Muscle of leg (tissue), 16 donors: ENCODE results near the gene FAM111B. TPM values are rescaled to one million over a fixed set of nuclear protein-coding genes. Genes with fewer than 3 reads are reported as not detected.
A peak's percentile ranks its signal among the peaks of the same experiment; 100 is the strongest.
"Not testable (repeated sequence)": the region's sequence is repeated elsewhere in the genome, so short reads cannot be mapped to it uniquely, and the experiment has no call there.

ENCODE experiments used
- DNase-seq: peaks from one replicate; pipeline ENCODE4 v3.0.0; 2013
- H3K27ac ChIP-seq: one replicate; pipeline ENCODE4 v1.5.1; 2013; ENCODE audit warnings: mild to moderate bottlenecking, low read length, control low read depth
- H3K27me3 ChIP-seq: one replicate; pipeline ENCODE4 v1.6.1; 2013; ENCODE audit warnings: low read length; ENCODE audit not compliant: control insufficient read depth, insufficient read depth
- H3K36me3 ChIP-seq: one replicate; pipeline ENCODE4 v1.6.1; 2013; ENCODE audit warnings: low read length; ENCODE audit not compliant: control insufficient read depth, insufficient read depth
- H3K4me1 ChIP-seq: one replicate; pipeline ENCODE4 v1.6.1; 2013; ENCODE audit warnings: low read length; ENCODE audit not compliant: control insufficient read depth, insufficient read depth
- H3K4me3 ChIP-seq: one replicate; pipeline ENCODE4 v1.5.1; 2013; ENCODE audit warnings: low read length, control low read depth
- H3K9me3 ChIP-seq: replicated peaks from 2 replicates; pipeline ENCODE4 v1.6.1; 2013; ENCODE audit warnings: low read depth, low read length; ENCODE audit not compliant: control insufficient read depth
- WGBS: methylation state at CpG from one replicate; pipeline ENCODE4 v1.1.5; 2013; ENCODE audit warnings: missing lambda C conversion rate; ENCODE audit not compliant: insufficient coverage; 5-methylcytosine and 5-hydroxymethylcytosine counted together
- long read RNA-seq, 11 donors: transcript quantifications; one replicate each; lab custom pipeline, GENCODE V29; 2026
- polyA plus RNA-seq, 8 donors: library from polyadenylated mRNA; unstranded; fragments of 120-200 nt; gene quantifications; one replicate each; pipeline versions ENCODE4 v1.2.1 to v1.2.3, GENCODE V29; 2013; ENCODE audit warnings: inconsistent platforms in 1 of 8, low replicate concordance in 1 of 8; ENCODE audit not compliant: insufficient read length in 8 of 8, insufficient read depth in 1 of 8
- total RNA-seq: library from RNA; stranded (reverse); fragments of 120-200 nt; gene quantifications from one replicate; pipeline ENCODE4 v1.2.4, GENCODE V29; 2013

FAM111B gene, protein sequence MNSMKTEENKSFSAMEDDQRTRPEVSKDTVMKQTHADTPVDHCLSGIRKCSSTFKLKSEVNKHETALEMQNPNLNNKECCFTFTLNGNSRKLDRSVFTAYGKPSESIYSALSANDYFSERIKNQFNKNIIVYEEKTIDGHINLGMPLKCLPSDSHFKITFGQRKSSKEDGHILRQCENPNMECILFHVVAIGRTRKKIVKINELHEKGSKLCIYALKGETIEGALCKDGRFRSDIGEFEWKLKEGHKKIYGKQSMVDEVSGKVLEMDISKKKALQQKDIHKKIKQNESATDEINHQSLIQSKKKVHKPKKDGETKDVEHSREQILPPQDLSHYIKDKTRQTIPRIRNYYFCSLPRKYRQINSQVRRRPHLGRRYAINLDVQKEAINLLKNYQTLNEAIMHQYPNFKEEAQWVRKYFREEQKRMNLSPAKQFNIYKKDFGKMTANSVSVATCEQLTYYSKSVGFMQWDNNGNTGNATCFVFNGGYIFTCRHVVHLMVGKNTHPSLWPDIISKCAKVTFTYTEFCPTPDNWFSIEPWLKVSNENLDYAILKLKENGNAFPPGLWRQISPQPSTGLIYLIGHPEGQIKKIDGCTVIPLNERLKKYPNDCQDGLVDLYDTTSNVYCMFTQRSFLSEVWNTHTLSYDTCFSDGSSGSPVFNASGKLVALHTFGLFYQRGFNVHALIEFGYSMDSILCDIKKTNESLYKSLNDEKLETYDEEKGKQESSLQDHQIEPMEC
- total RNA-seq (8.6 TPM), polyA plus RNA-seq (10 to 100 TPM in 2 of 8 donors, 1 to 10 TPM in 6; 6.7 to 14.4 (median 8.8) TPM)
- long read RNA-seq, donor 1 = 0 reads
- long read RNA-seq, donor 2 = 0 reads
- long read RNA-seq, donor 3, partial matches to known transcripts = 0 of 1 reads
- long read RNA-seq, donor 3, other reads (novel, unspliced or antisense) = 0 of 1 reads
- long read RNA-seq, donor 4, partial matches to known transcripts = 0 of 2 reads
- long read RNA-seq, donor 4, other reads (novel, unspliced or antisense) = 0 of 2 reads
- long read RNA-seq, donor 5, partial matches to known transcripts = 0 of 4 reads
- long read RNA-seq, donor 5, other reads (novel, unspliced or antisense) = 0 of 4 reads
- long read RNA-seq, donor 6, partial matches to known transcripts = 0 of 4 reads
- long read RNA-seq, donor 6, other reads (novel, unspliced or antisense) = 0 of 4 reads
- long read RNA-seq, donor 7, partial matches to known transcripts = 0 of 4 reads
- long read RNA-seq, donor 7, other reads (novel, unspliced or antisense) = 0 of 4 reads
- long read RNA-seq, donor 8 = 0 reads
- long read RNA-seq, donor 9, partial matches to known transcripts = 0 of 1 reads
- long read RNA-seq, donor 9, other reads (novel, unspliced or antisense) = 0 of 1 reads
- long read RNA-seq, donor 10, partial matches to known transcripts = 0 of 6 reads
- long read RNA-seq, donor 10, other reads (novel, unspliced or antisense) = 0 of 6 reads
- long read RNA-seq, donor 11, partial matches to known transcripts = 0 of 1 reads
- long read RNA-seq, donor 11, other reads (novel, unspliced or antisense) = 0 of 1 reads

DNA sequence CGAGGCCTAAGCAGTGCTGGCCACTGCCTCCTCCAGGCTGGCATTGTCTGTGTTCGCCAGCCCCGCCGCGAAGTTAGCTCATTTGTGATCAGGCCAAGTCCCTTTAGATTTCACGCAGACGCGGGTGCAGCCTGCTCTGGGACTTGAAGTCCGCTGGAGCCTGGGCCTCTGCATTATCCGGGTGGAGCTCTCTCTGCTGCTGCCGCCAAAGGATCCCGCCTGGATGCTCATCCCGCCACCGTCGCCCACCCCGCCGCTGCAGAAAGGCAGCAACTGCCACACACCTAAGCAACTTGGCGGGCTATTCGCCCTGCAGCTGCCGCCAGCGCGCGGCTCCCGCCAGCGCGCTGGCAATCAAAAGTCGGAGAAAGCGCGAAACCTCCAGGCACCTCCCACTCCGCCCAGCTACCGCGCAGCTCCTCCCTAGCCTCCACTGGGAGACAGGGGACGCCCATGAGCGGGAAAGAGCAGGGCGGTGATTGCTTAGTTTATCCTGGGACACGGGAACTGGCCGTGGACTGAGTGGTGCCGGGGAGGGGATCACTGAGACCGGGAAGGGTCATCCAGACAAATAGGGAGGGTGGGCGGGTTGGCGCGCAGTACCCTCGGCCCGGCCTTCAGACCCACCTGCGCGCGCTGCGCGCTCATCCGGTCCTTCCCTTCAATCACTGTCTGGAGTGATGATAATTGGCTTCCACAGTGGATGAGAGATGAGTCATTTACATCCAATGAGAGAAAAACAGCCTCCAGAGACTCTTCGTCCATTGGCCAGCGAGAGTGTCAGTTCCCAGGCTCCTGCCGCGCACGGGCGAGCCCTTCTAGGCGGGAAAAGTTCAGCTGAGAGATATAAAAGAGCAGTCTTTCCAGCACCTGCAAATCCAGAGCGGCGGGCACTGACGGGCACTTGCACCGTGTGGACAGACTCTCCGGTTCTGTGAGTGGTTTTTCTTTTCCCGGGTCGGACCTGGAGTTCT, at the start of gene FAM111B:
Gene FAM111B, plus strand, starts transcription at position 875 of the 974 bp plus-strand sequence. CDS start 2,389 bp downstream, outside the sequence.
- H3K4me3 ChIP-seq = peak within 1 kb of the TSS; percentile 48
- peaks cover 11% of the 10 kb centered on the region for H3K27me3 ChIP-seq
- peak; percentile 97 for DNase-seq
- no peak within 1 kb of the TSS for H3K27ac ChIP-seq
- peaks cover 2% of the 10 kb centered on the region for H3K36me3 ChIP-seq
- H3K4me1 ChIP-seq = peaks cover 16% of the 10 kb centered on the region
- H3K9me3 ChIP-seq = no peaks in the 10 kb centered on the region
- 1% methylated on average over 50 of the region's 64 CpGs for WGBS

DNA sequence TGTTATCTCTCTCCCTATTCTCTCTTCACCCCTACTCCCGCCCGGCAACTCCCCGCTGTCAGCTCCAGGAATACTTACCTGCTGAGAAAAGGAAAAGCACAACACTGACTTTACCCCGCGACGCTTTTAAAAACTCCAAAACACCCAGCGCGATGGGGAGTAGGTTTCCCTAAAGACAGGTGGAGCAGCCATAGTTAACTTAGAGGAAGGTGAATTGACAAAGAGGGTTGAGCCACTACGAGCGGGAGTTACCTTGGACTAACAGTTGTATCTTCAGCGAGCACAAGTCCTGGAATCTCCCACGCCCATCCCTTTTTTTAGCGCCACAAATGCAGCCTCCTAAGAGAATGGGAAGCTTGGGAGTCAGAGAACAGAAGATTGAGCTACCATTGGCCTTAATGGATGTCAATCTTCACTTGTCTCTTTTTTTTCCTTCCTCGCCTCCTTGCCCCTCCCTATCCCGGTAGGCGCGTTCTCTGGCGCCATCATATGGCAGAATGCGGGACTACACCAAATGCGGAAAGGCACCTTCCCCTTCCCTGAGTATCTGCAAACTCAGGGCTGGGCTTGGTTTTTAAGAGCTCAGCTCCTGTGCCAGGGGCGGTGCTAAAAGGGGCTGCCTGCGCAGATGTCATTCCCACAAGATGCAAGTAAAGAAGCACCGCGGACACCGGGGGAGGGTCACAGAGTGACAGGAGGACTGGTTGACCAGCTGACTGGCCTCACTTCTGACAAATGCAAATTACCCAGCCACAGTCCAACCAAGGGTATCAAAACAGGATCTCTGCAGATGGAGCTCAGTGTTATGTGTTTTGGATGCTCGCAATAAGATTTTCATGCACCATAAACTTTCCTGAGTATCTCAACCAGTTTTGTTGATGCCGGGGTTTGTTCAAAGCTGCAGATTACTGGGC, 48.7 kb upstream of the FAM111B start:
- peak; percentile 97 for DNase-seq
- not testable (repeated sequence) for H3K9me3 ChIP-seq, H3K4me1 ChIP-seq, H3K36me3 ChIP-seq, H3K27ac ChIP-seq
- under 1% methylated on average over 14 of the region's 27 CpGs for WGBS
- Histone ChIP-seq H3K27me3 (peaks cover 10% of the 10 kb centered on the region), H3K4me3 (peak overlapping the region; percentile 29)

DNA sequence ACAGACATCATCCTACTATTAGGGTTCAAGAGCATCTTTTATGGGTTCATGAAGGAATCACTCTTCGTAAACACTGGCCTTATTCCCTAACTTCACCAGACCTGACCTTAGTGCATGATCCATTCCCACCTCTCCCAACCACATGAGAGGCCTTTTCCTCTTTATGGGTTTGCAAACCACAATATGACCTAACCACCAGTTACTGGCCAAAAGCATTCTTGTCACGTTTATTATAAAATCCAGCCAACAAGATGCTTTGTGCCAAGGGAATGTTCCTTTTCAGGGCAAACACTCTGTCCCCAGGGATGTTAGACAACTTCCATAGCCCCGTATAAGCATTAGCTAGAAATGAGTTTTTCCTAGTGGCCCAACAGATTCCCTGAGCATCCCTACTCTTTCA, 46.9 kb upstream of the FAM111B start:
- DNase-seq, H3K4me1 ChIP-seq, H3K27ac ChIP-seq, H3K9me3 ChIP-seq, H3K4me3 ChIP-seq, H3K36me3 ChIP-seq: not testable (repeated sequence)
- H3K27me3 ChIP-seq = peaks cover 12% of the 10 kb centered on the region
- 41% methylated on average over 3 of the region's 3 CpGs for WGBS

DNA sequence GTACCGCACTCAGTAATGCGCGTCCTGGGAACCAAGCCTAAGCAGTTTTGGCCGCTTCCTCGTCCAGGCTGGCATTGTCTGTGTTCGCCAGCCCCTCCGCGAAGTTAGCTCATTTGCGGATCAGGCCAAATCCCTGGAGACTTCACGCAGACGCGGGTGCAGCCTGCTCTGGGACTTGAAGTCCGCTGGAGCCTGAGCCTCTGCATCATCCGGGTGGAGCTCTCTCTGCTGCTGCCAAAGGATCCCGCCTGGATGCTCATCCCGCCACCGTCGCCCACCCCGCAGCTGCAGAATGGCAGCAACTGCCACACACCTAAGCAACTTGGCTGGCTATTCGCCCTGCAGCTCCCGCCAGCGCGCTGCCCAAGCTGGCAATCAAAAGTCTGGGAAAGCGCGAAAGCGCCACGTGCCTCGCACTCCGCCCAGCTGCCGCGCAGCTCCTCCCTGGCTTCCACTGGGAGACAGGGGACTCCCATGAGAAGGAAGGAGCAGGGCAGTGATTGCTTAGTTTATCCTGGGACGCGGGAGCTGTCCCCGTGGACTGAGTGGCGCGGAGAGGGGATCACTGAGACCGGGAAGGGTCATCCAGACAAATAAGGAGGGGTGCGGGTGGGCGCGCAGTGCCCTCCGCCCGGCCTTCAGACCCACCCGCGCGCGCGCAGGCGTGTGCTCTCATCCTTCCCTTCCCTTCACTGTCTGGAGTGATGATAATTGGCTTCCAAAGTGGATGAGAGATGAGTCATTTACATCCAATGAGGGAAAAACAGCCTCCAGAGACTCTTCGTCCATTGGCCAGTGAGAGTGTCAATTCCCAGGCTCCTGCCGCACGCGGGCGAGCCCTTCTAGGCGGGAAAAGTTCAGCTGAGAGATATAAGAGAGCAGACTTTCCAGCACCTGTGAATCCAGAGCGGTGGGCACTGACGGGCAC, 44.2 kb upstream of the FAM111B start:
- no peaks in the 10 kb centered on the region for H3K36me3 ChIP-seq
- H3K9me3 ChIP-seq = no peaks in the 10 kb centered on the region
- no peak overlapping the region for H3K4me3 ChIP-seq
- peaks cover 6% of the 10 kb centered on the region for H3K4me1 ChIP-seq
- H3K27ac ChIP-seq = no peak overlapping the region
- peaks cover 12% of the 10 kb centered on the region for H3K27me3 ChIP-seq
- WGBS = 63% methylated on average over 43 of the region's 56 CpGs
- no peak for DNase-seq

DNA sequence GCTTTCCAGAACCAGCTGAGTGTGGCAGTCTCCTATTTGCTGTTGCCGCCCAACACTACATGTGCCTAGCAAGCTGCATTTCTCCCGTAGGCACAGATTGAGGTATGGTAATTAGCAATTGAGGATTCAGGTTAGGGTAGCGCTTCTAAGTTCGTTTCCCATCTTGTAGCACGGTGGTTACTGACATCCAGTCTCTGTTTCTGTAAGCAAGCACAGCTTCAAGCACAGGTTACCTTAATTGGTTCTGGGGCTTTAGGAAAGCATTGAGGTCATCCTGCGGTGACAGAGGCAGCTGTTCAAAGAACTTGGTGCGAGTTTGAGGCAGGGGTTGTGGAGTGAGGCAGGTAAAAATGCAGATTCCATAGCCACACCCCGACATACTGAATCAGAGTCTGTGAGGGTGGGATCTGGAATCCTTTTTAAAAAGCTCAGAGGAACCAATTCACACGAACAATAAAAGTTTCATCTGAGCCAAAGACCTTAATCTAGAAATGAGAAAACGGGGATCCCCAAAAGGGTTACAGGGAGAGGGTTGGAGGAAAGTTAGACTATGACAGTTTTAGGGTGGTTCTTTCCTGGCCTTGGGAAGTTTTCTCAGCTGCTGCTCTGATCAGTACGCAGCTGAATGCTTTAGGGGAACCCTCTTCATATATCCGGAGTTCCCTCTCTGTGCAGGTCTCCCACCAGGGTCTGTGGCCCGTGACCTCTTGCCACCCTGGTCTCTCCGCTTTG, 42.9 kb upstream of the FAM111B start:
- peaks cover 12% of the 10 kb centered on the region for H3K27me3 ChIP-seq
- 77% methylated on average over 5 of the region's 14 CpGs for WGBS
- not testable (repeated sequence) for H3K36me3 ChIP-seq, H3K4me3 ChIP-seq, DNase-seq, H3K4me1 ChIP-seq, H3K9me3 ChIP-seq, H3K27ac ChIP-seq

DNA sequence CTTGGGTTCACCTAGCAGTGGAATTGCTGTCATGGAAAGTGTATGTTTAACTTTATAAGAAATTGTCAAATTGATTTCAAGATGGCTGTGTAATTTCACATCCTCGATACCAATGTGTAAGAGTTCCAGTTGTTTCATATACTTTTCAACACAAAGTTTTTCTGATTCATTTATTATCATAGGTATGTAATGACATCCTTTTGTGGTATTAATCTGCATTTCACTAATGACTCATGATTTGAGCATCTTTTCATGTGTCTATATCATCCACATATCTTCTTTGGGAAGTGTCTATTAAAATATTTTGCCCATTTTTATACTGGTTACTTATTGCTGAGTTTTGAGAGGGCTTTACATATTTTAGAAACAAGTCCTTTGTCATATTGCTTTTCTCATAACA, 38.0 kb upstream of the FAM111B start:
- DNase-seq = no peak
- WGBS = no CpG with 5 or more reads among the region's 1 CpG
- Histone ChIP-seq H3K9me3 (no peaks in the 10 kb centered on the region), H3K27me3 (peaks cover 2% of the 10 kb centered on the region), H3K4me1 (no peaks in the 10 kb centered on the region), H3K36me3 (no peaks in the 10 kb centered on the region), H3K27ac (no peak overlapping the region), H3K4me3 (no peak overlapping the region)

DNA sequence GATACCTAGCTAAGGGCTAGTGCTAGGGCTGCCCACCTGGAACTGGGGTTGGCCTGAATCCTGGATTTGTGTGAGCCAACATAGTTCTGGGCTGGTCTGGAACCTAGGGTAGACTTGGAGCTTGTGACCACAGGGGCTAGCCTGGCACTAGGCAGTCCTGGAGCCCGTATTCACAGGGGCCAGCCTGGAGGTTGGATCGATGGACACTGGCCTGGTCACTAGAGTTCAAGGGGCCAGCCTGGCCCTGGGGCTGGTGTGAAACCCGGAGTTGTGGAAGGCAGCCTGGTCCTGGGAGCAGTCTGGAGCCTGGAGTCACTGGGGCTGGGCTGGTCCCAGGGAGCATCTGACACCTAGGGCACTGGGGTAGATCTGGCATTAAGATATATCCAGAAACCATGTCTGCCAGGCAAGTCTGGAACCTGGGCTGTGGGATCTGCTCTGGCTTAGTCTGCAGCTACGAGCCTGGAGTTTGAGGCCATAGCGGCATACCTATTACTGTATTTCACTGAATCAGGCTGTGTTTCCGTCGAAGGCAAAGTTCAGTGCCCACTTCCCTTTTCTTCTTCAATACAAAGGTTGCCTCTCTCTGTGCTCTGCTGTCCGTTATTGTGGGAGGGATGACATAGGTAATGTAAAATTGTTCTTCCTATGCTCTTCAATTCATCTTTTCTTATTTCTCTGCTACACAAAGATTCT, 30.0 kb upstream of the FAM111B start:
- Histone ChIP-seq H3K27ac (no peak overlapping the region), H3K4me1 (no peaks in the 10 kb centered on the region), H3K27me3 (peaks cover 2% of the 10 kb centered on the region), H3K9me3 (no peaks in the 10 kb centered on the region), H3K36me3 (no peaks in the 10 kb centered on the region), H3K4me3 (no peak overlapping the region)
- DNase-seq = peak; percentile 5
- 87% methylated on average over 5 of the region's 8 CpGs for WGBS
